ENCODE measurements around the gene MADCAM1.
A peak's percentile ranks its signal among the peaks of the same experiment; 100 is the strongest.

The MADCAM1 gene

DNA sequence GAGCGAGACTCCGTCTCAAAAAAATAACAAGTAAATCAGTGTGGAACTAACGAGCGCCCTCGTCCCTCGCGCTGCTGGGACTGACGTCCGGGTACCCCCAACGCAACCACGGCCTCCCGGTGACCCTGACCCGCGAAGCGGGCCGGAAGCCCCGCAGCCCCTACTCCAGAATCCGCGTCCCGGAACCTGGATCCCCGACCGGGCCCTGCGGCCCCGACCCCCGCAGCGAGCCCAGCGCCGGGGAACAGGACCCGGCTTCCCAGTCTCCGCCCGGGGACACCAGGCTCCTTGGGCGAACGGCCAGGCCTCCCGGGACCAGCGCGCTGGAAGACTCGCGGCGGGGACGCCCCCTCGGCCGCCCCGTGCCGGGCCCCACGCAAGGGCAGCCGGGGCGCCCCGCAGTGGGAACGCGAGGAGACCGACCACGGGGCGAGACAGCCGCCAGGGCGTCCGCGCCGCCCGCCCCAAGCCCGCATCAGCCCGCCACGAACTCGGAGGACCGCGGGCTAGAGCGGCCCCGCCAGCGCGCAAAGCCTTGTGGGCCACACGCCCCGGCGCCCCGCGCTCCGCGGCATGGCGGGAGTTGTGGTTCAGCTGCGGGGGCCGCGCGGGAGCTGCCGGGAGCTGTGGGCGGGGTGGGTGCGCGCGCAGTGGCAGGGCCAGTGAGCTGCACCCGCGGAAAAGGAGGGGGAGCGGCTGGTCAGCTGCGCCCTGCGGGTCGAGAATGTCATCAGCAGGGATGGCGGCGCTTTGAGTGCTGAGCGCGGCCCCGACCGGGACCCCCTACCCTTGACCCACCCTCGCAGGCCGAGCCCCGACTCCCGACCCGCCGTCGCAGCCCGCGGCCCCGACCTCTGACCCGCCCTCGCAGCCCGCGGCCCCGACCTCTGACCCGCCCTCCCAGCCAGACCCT is 7.5 kb upstream of the MADCAM1 start:
- DNase-seq (ENCODE audit: extremely low read depth in 1 of 2, low read depth in 1 of 2) = peak; percentile 71 to 94

DNA sequence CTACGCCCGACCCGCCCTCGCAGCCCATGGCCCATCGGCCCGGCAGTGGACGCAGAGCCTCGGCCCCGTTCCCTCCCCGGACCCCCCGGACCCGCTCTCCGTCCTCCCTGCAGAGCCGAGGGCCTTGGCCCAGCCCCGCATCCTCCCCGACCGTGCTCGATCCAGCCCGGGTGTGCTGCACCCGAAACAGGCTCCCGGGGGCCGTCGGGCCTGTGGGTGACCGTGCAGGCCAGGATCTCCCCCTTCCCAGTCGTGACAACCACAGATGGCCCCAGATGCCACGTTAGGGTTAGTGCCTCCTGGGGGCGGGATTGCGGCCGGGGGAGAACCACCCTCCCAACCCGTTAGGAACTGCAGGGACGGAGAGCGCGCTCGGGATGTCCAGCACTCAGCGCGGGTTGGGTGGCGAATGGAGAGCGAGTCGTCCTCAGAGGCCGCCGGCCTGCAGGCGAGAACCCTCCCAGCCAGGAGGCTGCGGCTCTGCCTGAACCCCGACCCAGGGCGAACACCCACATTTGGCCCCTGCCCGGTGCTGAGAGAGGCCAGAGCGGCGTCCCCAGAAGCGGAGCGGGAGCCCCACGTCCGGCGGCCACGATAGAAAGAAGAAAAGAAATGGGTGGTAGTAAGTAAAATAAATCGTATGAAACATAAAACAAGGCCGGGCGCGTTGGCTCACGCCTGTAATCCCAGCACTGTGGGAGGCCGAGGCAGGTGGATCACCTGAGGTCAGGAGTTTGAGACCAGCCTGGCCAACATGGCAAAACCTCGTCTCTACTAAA is 6.7 kb upstream of the MADCAM1 start:
- DNase-seq (ENCODE audit: extremely low read depth in 1 of 2, low read depth in 1 of 2) = no peak

GRCh38 chr19:491146-491741 is 5.0 kb upstream of the MADCAM1 start:
- DNase-seq (ENCODE audit: extremely low read depth in 1 of 2, low read depth in 1 of 2) = no peak

DNA sequence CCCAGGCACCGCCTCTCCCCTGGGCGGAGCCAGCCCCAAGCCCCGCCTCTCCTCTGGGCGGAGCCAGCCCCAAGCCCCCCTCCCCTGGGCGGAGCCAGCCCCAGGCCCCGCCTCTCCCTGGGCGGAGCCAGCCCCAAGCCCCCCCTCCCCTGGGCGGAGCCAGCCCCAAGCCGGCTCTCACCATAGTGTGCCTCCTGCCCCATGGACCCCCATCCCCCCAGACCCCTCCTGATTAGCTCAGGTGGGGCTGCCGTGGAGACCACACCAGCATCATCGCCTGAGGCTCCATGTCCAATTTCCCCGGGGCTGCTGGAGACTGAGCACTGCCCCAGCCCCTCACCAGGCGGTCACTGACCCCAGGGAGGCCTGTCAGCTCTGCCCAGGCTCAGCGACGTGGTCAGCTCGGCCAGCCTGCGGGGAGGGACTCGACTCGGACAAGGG is 4.2 kb upstream of the MADCAM1 start:
- peak in 1 of 2 donors; percentile 40 for DNase-seq (ENCODE audit: extremely low read depth in 1 of 2, low read depth in 1 of 2)

DNA sequence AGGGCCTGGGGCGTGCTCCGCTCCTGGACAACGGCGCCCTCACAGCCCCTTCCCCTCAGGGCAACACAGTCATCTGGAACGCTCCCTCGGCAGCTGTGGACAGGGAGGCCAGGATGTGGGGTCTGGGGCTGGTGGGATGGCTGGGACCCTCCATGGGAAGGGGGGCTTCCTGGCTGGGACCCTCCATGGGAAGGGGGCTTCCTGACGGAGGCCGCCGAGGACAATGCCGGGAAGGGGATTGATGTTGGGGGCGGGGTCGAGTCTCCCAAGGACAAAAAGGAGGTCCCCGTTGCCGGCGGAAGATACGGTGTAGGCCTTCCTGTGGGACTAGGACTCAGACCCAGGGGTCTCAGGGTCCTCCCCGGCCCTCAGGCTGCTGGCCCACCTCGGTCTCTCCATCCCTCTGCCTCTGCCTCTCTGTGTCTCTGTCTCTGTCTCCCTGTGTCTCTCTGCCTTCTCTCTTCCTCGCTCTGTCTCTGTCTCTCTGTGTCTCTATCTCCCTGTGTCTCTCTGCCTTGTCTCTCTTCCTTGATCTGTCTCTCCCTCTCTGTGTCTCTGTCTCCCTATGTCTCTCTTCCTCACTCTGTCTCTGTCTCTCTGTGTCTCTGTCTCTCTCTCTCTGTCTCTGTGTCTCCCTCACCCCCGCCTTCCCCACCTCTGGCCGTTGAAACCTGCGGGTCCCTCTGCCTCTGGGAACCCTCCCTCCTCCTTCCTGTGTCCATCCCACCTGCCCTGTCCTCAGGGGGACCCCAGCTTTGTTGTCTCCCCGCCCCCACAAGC is 2.7 kb upstream of the MADCAM1 start:
- no peak for DNase-seq (ENCODE audit: extremely low read depth in 1 of 2, low read depth in 1 of 2)

DNA sequence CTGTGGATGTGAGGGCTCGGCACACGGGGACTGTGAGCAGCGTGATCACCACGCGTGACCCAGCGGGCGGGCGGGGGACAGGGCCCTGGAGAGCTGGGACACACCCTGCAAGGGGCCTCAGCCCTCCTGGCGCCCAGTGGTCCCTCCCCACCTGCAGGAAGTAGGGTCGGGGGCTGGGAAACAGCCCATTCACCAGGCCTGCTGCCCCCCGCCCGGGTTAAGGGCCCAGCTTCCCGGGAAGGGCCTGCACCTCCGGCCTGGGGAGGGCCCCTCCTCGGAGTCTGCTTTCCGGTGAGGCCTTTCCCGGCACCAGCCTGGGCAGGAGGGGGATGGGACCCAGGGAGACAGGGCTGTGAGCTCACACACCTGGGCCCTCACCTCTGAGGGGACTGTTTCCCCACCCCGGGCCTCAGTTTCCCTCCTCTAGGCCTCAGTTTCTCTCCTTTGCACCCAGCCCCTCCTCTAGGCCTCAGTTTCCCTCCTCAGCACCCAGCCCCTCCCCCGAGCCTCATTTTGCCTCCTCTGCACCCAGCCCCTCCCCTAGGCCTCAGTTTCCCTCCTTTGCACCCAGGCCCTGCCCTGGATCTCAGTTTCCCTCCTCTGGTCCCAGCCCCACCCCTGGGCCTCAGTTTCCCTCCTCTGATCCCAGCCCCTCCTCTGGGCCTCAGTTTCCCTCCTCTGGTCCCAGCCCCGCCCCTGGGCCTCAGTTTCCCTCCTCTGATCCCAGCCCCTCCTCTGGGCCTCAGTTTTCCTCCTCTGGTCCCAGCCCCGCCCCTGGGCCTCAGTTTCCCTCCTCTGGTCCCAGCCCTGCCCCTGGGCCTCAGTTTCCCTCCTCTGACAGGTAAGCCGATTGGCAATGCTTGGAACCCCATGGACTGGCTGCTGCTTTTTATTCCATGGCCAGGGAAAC is 1.9 kb upstream of the MADCAM1 start:
- no peak for DNase-seq (ENCODE audit: extremely low read depth in 1 of 2, low read depth in 1 of 2)

GRCh38 chr19:495081-495401 is 1.2 kb upstream of the MADCAM1 start:
- DNase-seq (ENCODE audit: extremely low read depth in 1 of 2, low read depth in 1 of 2) = no peak

- DNase-seq (ENCODE audit: extremely low read depth in 1 of 2, low read depth in 1 of 2) = no peak
Observed at GRCh38 chr19:495402-496111, 729 bp upstream of the MADCAM1 start.

- no peak for DNase-seq (ENCODE audit: extremely low read depth in 1 of 2, low read depth in 1 of 2)
Observed at GRCh38 chr19:496986-497385, 700 bp downstream of the MADCAM1 start.

DNA sequence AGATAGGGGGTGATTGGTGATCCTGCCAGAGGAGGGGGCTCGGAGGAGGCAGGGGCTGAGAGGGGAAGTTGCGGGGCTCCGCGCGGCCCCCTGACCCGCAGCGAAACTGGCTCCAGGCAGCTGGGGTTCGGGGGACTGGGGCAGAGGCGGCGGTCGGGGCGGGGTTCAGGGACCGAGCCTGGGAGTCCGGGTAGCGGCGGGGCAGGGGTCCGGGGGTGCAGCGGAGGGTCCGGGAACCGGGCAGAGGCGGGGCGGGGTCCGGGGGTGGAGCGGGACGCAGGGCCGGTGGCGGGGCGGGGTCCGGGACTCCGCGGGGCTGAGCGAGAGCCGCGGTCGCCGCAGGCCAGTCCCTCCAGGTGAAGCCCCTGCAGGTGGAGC is 1.2 kb downstream of the MADCAM1 start:
- DNase-seq (ENCODE audit: extremely low read depth in 1 of 2, low read depth in 1 of 2) = no peak

GRCh38 chr19:497869-498510 is 1.7 kb downstream of the MADCAM1 start:
- DNase-seq (ENCODE audit: extremely low read depth in 1 of 2, low read depth in 1 of 2) = no peak

DNA sequence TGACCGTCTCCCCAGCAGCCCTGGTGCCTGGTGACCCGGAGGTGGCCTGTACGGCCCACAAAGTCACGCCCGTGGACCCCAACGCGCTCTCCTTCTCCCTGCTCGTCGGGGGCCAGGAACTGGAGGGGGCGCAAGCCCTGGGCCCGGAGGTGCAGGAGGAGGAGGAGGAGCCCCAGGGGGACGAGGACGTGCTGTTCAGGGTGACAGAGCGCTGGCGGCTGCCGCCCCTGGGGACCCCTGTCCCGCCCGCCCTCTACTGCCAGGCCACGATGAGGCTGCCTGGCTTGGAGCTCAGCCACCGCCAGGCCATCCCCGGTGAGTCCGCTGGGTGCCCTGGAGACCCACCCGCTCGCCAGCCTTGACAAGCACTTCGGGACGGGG is 2.2 kb downstream of the MADCAM1 start:
- DNase-seq (ENCODE audit: extremely low read depth in 1 of 2, low read depth in 1 of 2) = no peak

DNA sequence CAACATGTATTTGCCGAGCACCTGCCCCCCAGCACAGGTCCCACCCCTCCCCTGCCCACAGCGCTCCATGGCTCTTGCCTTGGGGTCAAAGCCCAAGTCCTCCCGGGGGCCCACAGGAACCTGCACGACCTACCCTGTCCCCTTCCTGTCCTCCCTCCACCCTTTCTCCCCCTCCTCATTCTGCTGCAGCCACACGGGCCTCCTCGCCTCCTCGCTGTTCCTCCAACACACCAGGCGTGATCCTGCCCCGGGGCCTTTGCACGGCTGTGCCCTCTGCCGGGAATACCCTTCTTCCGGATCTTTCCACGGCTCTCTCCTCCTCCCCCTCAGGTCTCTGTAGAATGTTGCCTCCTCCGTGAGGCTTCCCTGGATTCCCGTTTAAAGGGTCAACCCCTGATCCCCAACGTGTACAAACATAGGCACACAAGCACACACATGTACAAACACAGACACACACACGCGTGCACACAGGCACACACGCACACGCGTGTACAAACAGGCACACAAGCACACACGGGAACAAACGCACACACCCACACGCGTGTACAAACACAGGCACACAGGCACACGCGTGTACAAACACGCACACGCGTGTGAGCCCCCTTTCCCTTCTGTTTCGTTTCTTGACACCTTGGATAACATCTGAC is 2.8 kb downstream of the MADCAM1 start:
- no peak for DNase-seq (ENCODE audit: extremely low read depth in 1 of 2, low read depth in 1 of 2)

- DNase-seq (ENCODE audit: extremely low read depth in 1 of 2, low read depth in 1 of 2) = no peak
Observed at GRCh38 chr19:501646-502045, 5.4 kb downstream of the MADCAM1 start.

- no peak for DNase-seq (ENCODE audit: extremely low read depth in 1 of 2, low read depth in 1 of 2)
Observed at GRCh38 chr19:504616-505015, 8.3 kb downstream of the MADCAM1 start.

GRCh38 chr19:506404-507285 is 10.4 kb downstream of the MADCAM1 start:
- peak; percentile 83 to 86 for DNase-seq (ENCODE audit: extremely low read depth in 1 of 2, low read depth in 1 of 2)

Data from activated CD8-positive, alpha-beta memory T cell treated with anti-CD3 and anti-CD28 coated beads for 1 hour (primary cell).